Hepatic stellate cell (primary cell): ENCODE results near the gene ITPK1.
A peak's percentile ranks its signal among the peaks of the same experiment; 100 is the strongest.

ENCODE experiments used
- DNase-seq: peaks from one replicate; pipeline ENCODE4 v3.0.0; 2011; ENCODE audit warnings: low spot score

ITPK1 gene

GRCh38 chr14:93103392-93104080 is 12.2 kb downstream of the ITPK1 start:
- DNase-seq = peak; percentile 44

GRCh38 chr14:93102141-93102540 is 13.6 kb downstream of the ITPK1 start:
- no peak for DNase-seq

GRCh38 chr14:93101181-93101580 is 14.5 kb downstream of the ITPK1 start:
- no peak for DNase-seq

- DNase-seq = no peak
Measured at GRCh38 chr14:93100570-93100969, 15.2 kb downstream of the ITPK1 start.

- DNase-seq = no peak
Measured at GRCh38 chr14:93100100-93100499, 15.6 kb downstream of the ITPK1 start.

GRCh38 chr14:93099643-93100042 is 16.1 kb downstream of the ITPK1 start:
- DNase-seq = no peak

DNA sequence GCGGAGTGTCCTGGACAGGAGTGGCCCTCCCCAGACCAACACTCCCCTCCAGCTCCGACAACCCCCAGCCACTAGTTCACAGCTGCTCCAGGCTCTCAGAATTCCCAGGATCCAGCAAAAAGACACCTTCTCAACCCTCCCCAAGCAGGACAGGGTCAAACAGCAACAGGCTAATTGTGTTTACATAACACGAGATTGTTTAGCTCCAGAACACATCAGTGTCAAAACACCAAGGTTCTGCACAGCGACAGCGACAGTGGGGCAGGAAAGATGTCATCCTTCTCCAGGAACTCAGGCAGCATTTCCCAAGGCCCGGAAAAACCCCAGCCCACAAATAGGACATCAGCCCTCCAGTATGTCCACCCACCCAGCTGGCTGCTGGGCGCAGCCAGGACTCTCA is 16.5 kb downstream of the ITPK1 start:
- no peak for DNase-seq

- DNase-seq = no peak
Measured at GRCh38 chr14:93096691-93097322, 18.9 kb downstream of the ITPK1 start.

GRCh38 chr14:93095742-93096510 is 19.8 kb downstream of the ITPK1 start:
- no peak for DNase-seq

GRCh38 chr14:93094121-93094918 is 21.4 kb downstream of the ITPK1 start:
- no peak for DNase-seq

GRCh38 chr14:93092606-93093556 is 22.8 kb downstream of the ITPK1 start:
- no peak for DNase-seq

- DNase-seq = no peak
Measured at GRCh38 chr14:93091666-93092065, 24.1 kb downstream of the ITPK1 start.

GRCh38 chr14:93090826-93091555 is 24.7 kb downstream of the ITPK1 start:
- DNase-seq = no peak

- DNase-seq = no peak
Measured at GRCh38 chr14:93089521-93090269, 26.0 kb downstream of the ITPK1 start.

- DNase-seq = no peak
Measured at GRCh38 chr14:93086441-93087055, 29.2 kb downstream of the ITPK1 start.

GRCh38 chr14:93085911-93086310 is 29.8 kb downstream of the ITPK1 start:
- no peak for DNase-seq

DNA sequence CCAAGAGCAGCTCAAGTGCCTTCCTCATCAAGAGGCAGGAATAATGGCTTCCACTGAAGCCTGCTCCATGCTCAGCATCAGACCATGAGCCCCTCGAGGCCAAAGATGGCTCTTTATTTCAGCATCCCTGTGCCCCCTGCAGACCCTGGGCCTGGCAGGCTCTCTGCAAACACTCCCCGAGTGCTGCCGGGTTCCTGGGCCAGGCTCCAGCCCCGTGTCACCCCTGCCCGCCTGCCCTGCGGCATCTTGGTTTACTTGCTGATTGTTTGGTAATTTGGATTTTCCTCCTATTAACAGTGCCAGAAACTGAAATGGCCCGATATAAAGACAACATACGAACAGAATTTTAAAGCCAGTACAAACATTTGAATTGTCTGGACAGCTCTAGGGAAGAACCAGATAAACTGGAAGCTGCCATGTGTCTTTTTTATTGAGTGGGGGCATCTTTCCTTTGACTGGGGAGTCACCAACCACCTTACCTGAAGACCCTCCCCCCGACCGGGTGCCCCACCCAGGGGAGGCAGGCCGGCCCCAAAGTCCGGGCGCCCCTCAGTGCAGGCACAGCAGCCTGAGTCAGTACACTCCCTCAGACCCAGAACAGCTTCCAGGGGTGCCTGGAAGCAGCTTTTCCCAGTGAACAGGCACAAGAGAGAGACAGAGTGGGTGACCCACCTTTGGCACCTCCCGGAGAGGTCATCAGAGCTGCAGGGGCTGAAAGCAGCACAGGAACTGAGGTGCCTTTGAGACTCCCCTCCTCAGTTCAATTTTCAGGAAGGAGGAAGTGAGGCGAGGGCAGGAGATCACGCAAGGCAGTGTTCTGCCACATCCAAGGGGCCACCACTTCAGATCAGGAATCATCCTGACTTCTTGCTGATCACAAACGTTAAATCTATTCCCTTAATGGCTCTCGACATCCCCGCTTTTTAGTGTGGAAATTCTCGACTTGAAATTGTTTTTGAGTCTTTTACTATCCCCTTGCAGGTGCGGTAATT is 30.6 kb downstream of the ITPK1 start:
- no peak for DNase-seq

DNA sequence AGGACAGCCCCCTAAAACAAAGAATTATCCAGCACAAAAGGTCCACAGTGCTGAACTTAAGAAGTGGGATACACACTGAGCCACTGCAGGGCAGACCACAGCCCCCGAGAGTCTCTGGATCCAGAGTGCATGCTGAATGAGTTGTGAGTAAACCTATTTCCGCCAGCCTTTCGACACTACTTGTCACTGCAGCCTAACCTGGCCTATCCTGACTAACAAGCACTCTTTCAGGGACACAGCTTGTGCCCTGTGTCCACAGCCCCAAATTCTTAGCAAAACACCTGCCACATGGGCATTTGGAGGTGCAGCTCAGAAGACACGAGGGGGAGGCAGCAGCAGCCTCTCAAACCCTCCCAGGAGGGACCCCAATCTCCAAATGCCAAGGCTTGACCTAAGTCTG is 31.3 kb downstream of the ITPK1 start:
- DNase-seq = no peak
